Activated CD8-positive, alpha-beta memory T cell treated with anti-CD3 and anti-CD28 coated beads for 48 hours (primary cell): Measurements from ENCODE around the gene ACTN1.
"Not testable (repeated sequence)": the region's sequence is repeated elsewhere in the genome, so short reads cannot be mapped to it uniquely, and the experiment has no call there.

Source experiments
- DNase-seq, 3 experiments: peaks; one replicate each; pipeline ENCODE4 v3.0.0-alpha.2; 2020; ENCODE audit warnings: low read depth in 2 of 3, low spot score in 2 of 3

The ACTN1 gene

DNA sequence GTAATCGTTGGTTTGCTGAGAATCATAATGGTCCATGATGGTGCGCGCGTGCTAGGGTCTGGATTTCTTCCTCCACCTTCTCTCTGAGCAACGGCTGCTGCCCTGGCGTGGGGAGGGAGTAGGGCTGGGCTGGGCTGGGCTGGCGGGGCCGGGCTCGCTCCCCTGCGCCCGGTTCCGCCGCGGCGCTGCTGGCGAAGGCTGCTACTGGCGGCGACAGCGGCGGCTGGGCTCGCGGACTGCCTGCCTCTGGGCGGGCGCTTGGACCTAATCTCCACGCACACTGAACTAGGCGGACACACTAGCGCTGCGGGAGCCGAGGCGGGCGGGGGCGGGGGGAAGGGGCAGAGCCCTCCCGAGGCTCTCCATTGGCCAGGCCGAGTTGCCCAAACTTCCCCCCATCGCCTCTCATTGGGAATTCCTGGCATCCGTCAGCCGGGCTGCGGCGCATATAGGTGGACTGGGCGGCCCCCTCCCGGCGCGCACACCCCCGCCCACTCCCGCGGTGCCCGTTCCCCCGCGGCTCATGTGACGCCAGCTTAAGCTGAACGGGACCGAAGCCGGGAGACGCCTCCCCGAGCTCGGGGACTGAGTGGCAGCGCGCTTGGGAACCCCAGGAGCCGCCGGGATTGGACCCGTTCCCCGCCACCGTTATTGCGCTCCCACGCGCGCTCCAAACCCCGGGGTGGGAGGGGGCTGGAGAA, at the start of gene ACTN1:
Gene ACTN1, minus strand, starts transcription at position 282 of the 701 bp plus-strand sequence. Its CDS starts 246 bp downstream, at position 36.
- DNase-seq, result peak; percentile 42 to 61 (median 50)

- DNase-seq, result no peak
Observed at GRCh38 chr14:69027242-69027913, 48.3 kb upstream of the ACTN1 start.

DNA sequence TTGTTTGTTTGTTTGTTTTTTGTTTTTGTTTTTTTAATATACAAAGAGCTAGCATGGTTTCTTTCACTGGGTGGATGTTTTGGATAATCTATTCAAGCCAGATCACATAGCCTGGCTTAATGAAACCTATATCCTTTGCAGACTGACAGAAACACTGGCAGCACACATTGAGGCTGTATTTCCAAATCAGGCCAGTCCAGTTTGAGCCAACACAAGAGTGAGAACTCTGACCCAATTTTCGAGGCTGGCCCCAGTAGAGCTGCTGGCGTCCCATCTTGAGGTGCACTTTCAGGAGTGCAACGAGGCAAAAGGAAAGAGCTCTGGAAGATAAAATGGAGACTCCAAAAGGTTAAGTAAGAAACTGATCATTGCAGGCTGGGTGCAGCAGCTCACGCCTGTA, 43.9 kb upstream of the ACTN1 start:
- no peak for DNase-seq

GRCh38 chr14:69022093-69022492, 43.0 kb upstream of the ACTN1 start:
- not testable (repeated sequence) for DNase-seq

- no peak for DNase-seq
Observed at GRCh38 chr14:69017706-69018105, 38.6 kb upstream of the ACTN1 start.

- DNase-seq, result no peak
Observed at GRCh38 chr14:69014829-69015259, 35.7 kb upstream of the ACTN1 start.

DNA sequence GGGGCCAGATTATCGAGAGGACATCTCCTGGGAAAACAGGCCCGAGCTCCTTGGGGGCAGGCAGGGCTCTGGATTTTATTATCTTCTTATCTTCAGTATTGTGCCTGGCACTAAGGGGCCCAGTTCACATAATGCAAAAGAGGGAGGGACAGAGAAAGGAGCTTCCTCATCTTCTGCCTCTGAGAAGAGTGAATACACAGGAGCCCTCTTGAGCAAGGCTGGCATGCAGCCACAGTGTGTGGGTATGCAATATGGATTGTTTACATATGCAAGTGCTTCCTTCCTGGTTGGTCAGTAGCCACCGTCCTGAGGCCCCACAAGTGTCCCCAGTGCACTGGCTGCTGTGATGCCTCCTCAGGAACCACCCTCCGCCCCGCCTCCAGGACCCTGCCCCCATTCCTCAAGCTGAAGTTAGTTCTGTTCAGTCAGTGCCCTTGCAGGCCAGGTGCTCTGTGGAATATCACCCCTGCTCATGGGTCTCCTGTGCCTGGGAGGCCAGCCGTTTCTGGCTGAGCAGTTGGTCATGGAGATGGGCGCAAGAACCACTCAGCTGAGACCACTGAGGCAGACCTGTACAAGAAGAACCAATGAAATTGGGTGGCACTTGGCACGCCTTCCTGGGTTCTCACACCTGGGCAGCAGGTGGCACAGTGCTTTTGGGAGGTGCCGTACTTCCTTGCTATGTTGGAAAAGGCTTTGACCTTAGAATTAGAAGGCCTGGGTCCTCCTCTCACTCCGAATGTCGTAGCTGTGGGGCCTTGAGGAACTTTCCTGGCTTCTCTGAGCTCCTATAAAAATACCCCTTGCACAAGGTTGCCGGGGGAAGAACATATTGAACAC, 35.1 kb upstream of the ACTN1 start:
- DNase-seq, result no peak

DNA sequence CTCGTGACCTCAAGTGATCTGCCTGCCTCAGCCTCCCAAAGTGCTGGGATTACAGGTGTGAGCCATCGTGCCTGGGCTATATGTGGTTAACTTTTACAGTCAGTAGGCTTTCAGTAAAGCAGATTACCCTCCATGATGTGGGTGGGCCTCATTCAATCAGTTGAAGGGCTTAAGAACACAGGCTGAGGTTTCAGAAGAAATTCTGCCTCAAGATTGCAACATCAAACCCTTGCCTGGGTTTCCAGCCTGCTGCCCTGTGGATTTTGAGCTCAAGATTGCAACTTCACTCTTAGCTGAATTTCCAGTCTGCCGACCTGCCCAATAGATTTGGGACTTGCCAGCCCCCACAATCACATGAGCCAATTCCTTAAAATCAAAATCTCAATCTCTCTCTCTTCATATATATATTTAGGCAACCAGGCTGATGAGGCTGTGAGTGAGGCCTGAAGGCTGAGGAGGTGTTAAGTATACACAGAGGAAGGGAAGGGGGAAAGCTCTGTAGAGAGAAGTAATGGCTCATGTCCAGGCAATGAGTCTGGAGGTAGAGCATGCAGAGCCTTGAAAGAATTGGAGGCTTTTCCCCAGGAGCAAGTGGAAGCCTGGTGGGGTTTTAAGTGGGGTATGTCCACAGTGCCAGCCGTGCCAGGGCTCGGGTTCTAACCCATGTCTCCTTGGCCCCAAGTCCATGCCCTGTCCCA, 33.3 kb upstream of the ACTN1 start:
- no peak for DNase-seq

GRCh38 chr14:69010648-69011047, 31.5 kb upstream of the ACTN1 start:
- no peak for DNase-seq

DNA sequence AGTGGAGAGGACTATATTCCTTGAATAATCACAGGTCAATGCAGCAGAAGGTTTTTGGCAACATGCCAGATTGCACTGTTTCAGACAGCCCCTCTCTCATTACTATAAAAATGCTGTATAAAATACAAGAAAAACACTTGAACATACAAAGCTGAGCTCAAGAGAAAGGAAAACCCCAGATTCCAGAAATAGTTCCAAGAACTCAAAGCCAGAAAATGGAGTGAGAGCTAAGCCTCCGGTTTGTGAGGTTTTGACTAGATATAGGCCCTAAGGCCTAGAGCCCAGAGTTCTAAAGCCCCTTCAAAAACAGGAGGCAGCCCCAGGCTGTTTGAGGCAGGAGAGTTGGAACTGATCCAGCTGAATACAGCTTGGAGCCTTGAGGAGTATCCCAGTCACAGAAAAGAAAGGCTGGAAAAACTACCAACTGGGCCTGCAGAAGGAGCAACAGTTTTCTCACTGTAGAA, 29.4 kb upstream of the ACTN1 start:
- no peak for DNase-seq

DNA sequence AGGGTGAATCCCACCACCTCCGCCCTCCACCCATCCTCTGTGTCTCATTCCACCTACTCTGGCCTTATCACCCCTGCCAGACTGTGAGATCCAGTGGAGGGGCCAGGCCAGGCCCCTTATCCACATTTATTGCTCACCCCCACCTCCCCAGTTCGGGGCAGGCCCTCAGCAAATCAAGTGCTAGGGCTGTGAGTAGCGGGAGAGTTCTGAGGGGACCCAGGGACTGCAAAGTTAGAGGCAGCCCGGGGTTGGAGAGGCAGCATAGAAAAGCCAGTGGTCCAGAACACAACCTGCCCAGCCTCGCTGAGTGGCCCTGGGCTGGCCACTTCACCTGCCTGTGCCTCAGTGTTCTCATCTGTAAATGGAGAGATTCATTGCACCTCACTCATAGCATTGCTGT, 27.2 kb upstream of the ACTN1 start:
- DNase-seq, result no peak

DNA sequence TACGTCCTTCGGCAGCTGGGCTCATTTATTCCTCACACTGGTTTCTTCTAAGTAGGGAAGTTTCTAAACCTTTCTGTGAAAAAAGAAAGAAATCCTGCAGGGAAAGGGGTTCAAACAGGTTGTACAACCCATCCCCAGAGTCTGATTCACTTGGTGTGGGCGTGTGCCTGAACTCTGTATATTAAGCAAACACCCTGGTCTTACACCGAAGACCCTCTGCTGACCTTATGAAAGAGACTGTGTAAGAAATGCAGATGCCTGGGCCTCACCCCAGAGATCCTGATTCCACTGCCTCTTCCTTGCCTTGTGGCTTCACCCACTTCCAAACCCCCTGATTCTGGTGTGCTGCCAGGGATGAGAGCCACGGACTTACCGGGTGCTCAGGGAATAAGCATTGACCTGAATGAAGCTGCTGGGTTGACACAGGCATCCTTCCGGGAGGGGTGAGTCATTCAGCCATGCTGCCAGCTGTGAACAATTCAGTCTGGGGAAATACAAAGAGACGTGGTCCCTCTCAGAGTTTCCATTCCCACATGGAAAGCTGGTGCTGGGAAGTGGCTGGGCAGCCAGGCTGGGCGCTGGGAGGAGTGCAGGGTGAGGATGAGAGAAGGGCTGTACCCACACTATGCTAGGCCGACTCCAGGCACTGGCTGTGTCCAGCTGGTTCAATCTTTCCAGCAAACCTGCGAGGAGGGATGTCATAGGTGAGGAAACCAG, 26.5 kb upstream of the ACTN1 start:
- no peak for DNase-seq

- no peak for DNase-seq
Observed at GRCh38 chr14:69004731-69005431, 25.8 kb upstream of the ACTN1 start.

- DNase-seq, result no peak
Observed at GRCh38 chr14:69003626-69004025, 24.5 kb upstream of the ACTN1 start.

GRCh38 chr14:69002069-69002468, 23.0 kb upstream of the ACTN1 start:
- no peak for DNase-seq

DNA sequence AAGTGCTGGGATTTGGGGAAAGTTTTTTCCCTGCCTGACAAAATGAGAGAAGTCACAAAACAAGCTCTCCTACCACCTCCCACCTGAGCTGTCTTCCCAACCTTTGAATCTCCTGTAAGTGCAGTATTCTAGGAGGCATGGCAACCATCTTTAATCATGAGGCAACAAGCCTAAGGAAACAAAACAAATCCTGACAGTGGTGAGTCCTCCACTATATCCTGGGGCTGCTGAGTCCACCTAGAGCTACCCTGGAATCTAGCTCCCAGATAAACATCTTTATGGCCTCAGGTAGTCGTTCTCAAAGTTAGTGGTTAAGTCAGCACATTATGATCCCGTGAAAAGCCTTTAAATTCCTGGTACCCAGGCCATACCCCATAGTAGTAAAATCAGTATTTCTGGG, 22.3 kb upstream of the ACTN1 start:
- no peak for DNase-seq

GRCh38 chr14:68998062-68998461, 19.0 kb upstream of the ACTN1 start:
- no peak for DNase-seq

DNA sequence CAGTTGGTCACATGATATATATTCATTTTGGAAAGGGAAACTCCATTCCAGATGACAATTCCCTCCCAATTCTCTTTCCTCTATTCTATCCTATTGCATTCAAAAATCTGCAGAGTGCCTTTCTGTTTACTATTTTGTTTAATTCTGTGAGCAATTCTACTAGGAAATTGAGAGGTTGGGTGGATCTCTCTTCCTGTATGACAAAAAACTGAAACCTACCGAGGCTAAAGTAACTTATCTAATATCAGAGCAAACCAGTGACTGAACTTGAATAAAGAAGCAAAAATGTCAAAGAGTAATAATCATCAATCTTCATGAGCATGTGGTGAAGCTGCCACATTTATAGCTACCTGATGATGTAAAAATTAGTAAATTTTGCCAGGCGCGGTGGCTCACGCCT, 16.6 kb upstream of the ACTN1 start:
- DNase-seq, result no peak

DNA sequence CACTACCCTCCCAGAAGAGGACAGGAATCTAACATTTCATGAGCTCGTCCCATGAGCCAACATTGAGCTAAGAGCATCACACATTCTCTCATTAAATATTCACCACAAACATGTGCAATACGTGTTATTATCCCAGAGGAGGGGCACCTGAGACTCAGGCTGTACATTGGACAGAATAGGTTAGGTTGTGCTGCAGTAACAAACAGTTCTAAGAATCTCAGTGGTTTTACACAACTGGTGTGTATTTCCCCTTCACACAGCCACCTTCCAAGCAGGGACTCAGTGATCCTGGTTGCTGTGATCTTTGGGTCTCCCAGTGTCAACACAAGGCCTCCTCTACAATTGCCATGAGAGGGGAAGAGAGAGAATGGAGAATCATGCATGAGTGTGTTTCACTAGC, 15.0 kb upstream of the ACTN1 start:
- DNase-seq, result no peak

- DNase-seq, result no peak
Observed at GRCh38 chr14:68987653-68988036, 8.5 kb upstream of the ACTN1 start.
